ENCODE data around the gene ARHGAP44.

ARHGAP44 gene

GRCh38 chr17:12900474-12900873, 111.2 kb downstream of the ARHGAP44 start:
- DNase-seq (ENCODE audit: low spot score), result no peak

GRCh38 chr17:12902046-12902445, 112.7 kb downstream of the ARHGAP44 start:
- DNase-seq (ENCODE audit: low spot score), result no peak

- DNase-seq (ENCODE audit: low spot score), result no peak
Measured at GRCh38 chr17:12907477-12907876, 118.2 kb downstream of the ARHGAP44 start.

DNA sequence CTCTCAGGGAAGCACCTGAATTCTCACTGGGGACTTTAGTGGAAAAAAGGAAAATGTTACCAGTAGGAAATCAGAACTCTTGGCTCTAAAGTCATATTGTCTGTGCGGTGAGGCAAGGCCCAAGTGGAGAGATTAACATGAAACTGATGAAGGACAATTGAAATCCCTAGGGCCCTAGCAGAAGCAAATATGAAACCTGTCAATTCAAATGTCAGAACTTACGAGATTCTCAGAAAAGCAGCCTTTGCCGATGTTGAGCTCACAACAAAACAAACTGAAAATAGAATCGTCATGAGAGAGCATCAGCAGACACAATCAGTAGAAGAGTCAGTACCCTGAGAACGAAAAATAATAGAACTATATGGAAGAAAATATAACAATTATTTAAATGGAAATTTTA, 119.7 kb downstream of the ARHGAP44 start:
- DNase-seq (ENCODE audit: low spot score), result no peak

DNA sequence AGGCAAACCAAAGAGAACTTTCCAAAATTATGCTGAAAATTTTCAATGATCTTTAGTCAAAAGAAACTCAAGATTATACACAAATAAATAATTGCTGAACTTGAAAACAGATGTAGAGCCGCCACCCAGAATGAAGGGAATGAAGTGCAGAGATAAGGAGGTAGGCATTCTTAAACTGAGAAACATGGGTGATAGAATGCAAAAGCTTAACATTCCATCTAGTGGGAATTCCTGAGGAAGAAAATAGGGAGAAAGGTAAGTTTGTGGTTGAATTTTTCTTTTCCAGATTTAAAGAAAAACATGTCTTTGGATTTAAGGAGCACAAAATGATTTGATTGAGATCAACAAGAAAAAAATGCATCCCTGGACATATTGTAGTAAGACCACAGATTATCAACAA, 120.2 kb downstream of the ARHGAP44 start:
- no peak for DNase-seq (ENCODE audit: low spot score)

DNA sequence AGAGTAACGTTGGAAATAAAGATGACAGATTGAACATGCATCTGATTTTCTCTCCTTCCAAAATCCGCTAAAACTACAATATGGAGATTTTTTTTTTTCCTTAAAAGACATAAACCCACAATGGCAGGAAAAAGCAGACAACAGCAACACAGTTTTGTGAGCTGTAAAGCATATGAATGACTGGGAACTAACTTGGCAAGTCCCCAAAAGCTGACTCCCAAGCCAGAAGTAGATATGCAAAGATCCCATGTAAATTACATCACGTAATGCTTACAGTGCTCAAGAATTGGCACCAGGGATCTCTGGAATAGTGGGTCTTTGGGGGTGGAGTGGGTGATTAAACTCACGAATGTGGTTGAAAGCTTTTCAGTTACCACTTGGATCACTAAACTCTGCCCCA, 121.9 kb downstream of the ARHGAP44 start:
- DNase-seq (ENCODE audit: low spot score), result no peak

GRCh38 chr17:12917399-12917798, 128.1 kb downstream of the ARHGAP44 start:
- no peak for DNase-seq (ENCODE audit: low spot score)

- no peak for DNase-seq (ENCODE audit: low spot score)
Measured at GRCh38 chr17:12918142-12918541, 128.8 kb downstream of the ARHGAP44 start.

GRCh38 chr17:12922120-12922519, 132.8 kb downstream of the ARHGAP44 start:
- no peak for DNase-seq (ENCODE audit: low spot score)

- DNase-seq (ENCODE audit: low spot score), result no peak
Measured at GRCh38 chr17:12924614-12925013, 135.3 kb downstream of the ARHGAP44 start.

DNA sequence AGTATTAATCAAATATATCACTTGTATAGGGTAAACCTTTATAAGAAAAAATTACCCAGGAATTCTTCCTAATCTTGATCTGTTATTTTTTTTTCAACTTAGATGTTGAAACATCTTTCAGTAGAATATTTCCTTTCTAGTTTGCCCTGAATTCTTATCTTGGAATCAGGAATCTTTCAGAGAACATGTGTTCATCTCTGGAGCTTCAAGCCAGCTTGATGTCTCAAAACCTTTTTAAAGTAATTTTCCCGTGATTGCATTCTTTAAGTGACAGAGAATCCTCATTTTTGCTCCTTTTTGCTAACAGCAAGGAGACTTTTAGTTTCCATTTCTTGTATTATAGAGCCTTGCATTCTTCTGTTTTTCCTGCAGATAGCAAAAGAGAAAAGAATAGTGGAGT, 137.7 kb downstream of the ARHGAP44 start:
- no peak for DNase-seq (ENCODE audit: low spot score)

- no peak for DNase-seq (ENCODE audit: low spot score)
Measured at GRCh38 chr17:12927541-12928425, 138.5 kb downstream of the ARHGAP44 start.

GRCh38 chr17:12928736-12929135, 139.4 kb downstream of the ARHGAP44 start:
- DNase-seq (ENCODE audit: low spot score), result peak; percentile 22

DNA sequence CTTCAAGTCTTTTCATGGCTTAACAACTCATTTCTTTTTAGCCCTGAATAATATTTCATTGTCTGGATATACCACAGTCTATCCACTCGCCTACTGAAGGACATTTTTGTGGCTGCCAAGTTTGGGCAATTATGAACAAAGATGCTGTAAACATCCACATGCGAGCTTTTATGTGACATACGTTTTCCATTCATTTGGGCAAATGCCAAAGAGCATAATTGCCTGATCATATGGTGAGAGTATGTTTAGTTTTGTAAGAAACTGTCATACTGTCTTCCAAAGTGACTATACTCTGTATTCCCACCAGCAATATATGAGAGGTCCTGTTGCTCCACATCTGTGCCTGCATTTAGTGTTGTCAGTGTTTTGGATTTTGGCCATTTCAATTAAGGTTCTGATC, 147.2 kb downstream of the ARHGAP44 start:
- no peak for DNase-seq (ENCODE audit: low spot score)

- no peak for DNase-seq (ENCODE audit: low spot score)
Measured at GRCh38 chr17:12940699-12941098, 151.4 kb downstream of the ARHGAP44 start.

DNA sequence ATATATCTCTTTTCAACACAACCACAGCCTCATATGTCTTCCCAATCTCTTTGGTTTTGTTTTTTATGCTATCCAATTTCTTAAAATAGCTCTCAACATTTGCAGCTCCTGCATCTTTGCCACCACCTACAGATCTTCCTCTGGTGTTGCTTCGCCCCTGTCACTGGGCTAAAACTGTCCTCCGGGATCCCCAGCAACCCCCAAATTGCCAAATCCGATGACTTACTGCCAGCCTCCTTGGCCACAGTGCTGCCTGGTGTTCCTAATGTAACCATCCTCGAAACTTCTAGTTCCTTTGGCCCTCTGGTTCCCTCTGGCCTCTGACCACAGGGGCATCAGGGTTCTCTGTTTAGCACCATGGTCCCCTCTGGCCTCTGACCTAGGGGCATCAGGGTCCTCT, 157.7 kb downstream of the ARHGAP44 start:
- DNase-seq (ENCODE audit: low spot score), result no peak

DNA sequence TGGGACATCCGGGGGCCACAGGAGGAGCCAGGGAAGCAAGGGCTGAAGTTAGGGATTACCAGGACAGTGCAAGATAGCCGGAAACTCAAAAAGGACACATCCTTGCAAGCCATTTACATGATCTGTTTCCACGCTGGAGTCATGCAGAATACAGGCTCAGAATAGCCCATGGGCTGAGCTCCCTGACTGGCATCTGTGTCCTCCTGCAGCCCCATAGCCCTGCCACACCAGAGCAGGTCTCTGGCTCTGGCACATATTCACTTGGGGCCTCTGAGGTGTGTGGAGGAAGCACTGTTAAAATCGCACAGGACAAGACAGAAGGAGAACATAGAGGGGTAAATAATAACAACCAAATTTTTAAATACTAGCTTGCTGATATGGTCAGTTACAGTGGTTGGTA, 162.7 kb downstream of the ARHGAP44 start:
- no peak for DNase-seq (ENCODE audit: low spot score)

DNA sequence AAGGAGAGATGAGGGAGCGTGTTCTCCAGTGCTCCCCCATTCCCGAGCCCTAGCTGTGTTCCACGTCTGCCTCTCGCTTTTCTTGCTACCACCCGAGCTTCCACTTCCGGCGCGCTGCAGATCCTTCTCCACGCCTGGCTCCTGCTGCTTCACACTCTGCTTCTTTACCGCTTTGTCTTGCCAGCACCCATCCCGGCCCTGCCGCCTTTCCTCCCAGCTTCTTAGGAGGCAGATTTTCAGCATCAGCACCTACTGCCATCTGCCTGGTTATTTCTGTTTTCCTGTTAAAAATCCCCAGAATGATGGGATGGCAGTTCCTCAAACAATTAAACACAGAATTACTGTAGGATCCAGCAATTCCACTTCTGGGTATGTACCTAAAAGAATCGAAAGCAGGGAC, 163.9 kb downstream of the ARHGAP44 start:
- no peak for DNase-seq (ENCODE audit: low spot score)

- no peak for DNase-seq (ENCODE audit: low spot score)
Measured at GRCh38 chr17:12955521-12955920, 166.2 kb downstream of the ARHGAP44 start.

GRCh38 chr17:12958786-12959185, 169.5 kb downstream of the ARHGAP44 start:
- DNase-seq (ENCODE audit: low spot score), result no peak

GRCh38 chr17:12959441-12959840, 170.1 kb downstream of the ARHGAP44 start:
- no peak for DNase-seq (ENCODE audit: low spot score)

- no peak for DNase-seq (ENCODE audit: low spot score)
Measured at GRCh38 chr17:12961655-12962054, 172.4 kb downstream of the ARHGAP44 start.

DNA sequence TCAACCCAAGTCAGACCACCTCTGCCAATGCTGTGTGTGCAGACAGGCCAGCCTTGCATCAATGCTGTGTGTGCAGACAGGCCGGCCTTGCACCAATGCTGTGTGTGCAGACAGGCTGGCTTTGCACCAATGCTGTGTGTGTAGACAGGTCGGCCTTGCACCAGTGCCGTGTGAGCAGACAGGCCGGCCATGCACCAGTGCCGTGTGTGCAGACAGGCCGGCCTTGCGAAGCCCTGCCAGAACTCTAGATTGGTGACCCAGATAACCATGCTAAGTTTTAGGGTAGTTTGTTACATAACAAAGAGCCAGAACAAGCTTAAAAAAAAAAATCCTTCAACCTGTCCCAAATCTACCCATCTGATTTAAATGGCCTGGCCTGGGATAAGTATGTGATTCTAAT, 174.2 kb downstream of the ARHGAP44 start:
- DNase-seq (ENCODE audit: low spot score), result no peak

DNA sequence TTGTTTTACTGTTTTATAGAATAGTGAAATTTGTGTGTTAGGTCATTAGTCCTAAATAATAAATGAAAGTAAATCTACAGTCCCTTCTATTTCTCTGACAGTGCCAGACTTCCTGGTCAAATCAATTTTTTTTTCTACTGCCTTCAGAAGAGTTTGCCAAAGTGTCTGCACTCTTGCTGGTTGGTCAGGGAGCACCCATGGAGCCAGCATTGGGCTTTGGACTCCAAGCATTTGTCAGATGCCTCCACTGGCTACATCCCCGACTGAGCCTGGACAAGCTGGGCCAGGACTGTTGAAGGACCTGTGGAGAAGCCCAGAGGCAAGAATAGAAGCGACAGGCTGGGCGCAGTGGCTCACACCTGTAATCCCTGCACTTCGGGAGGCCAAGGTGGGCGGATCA, 174.9 kb downstream of the ARHGAP44 start:
- no peak for DNase-seq (ENCODE audit: low spot score)
